NCI-H2227 treated with DMSO at 0.1 percent for 48 hours (cell line): ENCODE data around the gene SSBP3.
A peak's percentile ranks its signal among the peaks of the same experiment; 100 is the strongest.
"Not testable (repeated sequence)": the region's sequence is repeated elsewhere in the genome, so short reads cannot be mapped to it uniquely, and the experiment has no call there.

Experiments used
- DNase-seq: peaks from one replicate; lab custom pipeline; 2025; lab: John Stamatoyannopoulos, UW

SSBP3 gene

DNA sequence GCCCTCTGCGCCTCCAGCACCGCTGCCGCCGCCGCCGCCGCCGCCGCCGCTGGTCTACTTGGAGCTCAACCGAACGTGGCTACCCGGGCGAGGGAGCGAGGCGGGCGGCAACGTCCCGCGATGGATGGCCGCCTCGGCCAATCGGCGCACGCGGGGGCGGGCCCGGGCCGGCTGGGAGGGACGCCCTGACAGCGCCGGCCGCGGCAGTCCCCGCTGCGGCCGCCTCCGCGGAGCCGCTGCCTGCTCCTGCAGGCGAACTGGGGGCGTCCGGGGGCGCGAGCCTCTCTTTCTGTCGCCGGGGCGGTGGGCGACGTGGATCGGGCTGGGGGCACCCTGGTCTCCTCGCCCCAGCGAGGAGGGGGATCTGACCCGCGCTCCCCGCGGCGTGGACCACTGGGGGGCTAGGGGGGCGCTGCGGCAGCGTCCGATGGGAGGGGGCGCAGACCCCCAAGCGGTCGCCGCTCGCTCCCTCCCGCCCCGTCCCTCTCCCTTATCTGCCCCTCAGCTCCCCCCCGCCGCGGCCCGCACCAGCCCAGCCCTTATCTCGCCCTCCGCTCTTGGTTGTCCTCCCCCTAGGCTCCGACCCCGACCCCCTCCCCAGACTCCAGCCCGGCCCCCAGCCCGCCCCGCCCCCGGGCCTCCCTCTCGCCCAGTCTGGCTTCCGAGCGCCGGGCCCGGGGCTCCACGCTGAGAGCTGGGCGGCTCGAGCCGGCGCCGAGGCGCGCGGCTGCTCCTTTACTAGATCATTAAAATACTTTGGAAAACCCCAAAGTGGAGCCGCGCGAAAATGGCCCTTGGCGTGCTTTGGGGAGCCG, at the start of gene SSBP3:
TSS of gene SSBP3 (minus strand) at position 56 of the 815 bp plus-strand sequence.
- DNase-seq = peak; percentile 94

- DNase-seq = no peak
Observed at GRCh38 chr1:54453509-54453908, 47.3 kb upstream of the SSBP3 start.

- no peak for DNase-seq
Observed at GRCh38 chr1:54453022-54453421, 46.8 kb upstream of the SSBP3 start.

DNA sequence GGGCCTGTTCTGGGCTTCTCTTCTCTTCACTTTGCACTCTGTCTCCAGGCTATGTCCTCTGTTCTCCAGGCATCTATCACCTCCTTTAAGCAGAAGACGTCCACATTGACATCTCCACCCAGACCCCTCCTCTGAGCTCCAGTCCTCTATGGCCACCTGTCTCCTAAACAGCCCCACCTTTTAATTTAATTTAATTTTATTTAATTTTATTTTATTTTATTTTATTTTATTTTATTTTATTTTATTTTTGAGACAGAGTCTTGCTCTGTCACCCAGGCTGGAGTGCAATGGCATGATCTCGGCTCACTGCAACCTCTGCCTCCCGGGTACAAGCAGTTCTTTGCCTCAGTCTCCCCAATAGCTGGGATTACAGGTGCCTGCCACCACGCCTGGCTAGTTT, 43.2 kb upstream of the SSBP3 start:
- not testable (repeated sequence) for DNase-seq

GRCh38 chr1:54448801-54449200, 42.6 kb upstream of the SSBP3 start:
- DNase-seq = not testable (repeated sequence)

DNA sequence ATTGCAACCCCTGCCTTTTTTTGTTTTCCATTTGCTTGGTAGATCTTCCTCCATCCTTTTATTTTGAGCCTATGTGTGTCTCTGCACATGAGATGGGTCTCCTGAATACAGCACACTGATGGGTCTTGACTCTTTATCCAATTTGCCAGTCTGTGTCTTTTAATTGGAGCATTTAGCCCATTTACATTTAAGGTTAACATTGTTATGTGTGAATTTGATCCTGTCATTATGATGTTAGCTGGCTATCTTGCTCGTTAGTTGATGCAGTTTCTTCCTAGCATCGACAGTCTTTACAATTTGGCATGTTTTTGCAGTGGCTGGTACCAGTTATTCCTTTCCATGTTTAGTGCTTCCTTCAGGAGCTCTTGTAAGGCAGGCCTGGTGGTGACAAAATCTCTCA, 40.9 kb upstream of the SSBP3 start:
- DNase-seq = not testable (repeated sequence)

- no peak for DNase-seq
Observed at GRCh38 chr1:54442185-54442584, 36.0 kb upstream of the SSBP3 start.

DNA sequence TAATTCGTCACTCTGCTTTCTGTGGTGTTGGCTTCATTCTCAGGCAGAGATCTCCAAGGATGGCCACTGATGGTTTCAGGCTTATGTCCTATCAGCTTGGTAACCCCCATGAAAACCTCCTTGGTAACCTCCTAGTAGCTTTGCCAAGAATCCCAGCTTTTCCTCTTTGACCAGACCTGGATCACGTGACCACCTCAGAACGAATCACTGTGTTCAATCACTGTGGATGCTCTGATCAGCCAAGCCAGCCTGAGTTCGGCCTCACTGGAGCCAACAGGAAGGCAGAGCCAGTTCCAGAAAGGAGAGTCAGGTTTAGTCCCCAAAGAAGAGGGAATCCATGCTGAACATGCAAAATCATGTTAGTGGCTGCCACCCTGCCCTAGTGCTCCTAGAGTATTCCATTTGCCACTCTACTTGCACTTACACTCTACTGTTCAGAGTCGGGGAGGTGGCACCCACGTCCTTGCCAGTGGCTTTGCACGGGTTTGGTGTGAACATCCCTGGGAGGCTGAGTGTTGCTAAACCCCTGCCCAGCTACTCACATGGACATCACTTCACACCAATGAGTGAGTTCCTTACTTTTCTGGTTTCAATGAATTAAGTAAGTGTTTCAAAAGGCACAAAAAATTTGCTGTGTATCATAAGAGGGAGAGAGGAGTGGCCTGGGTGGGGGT, 33.5 kb upstream of the SSBP3 start:
- DNase-seq = no peak

DNA sequence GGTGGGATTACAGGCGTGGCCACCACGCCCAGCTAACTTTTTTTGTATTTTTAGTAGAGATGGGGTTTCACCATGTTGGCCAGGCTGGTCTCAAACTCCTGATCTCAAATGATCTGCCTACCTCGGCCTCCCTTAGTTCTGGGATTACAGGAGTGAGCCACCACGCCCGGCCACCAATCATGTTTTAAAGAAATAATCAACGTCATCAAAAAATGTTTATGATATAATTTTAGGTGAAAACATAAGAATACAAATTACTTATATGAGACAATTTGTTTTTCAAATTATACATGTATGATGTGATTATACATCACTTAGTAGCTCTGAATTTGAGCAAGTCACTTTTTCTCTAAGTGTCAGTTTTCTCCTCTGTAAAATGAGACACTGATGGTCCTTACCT, 31.6 kb upstream of the SSBP3 start:
- no peak for DNase-seq

GRCh38 chr1:54436826-54437225, 30.6 kb upstream of the SSBP3 start:
- DNase-seq = no peak

DNA sequence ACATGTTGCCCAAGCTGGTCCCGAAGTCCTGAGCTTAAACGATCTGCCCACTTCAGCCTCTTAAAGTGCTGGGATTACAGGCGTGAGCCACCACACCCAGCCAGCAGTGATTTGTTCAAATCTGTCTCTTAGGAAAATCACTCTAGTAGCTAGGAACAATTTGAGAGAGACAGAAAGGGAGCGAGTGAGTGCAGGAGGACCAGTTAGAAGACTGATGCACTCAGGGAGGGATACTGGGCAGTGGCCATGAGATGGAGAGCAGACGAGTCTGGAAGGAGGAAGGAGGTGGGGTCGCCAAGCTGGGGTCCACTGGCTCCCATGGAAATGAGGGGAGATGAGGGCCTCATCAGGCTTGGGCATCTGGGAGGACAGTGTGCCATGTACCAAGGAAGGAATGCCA, 23.6 kb upstream of the SSBP3 start:
- DNase-seq = no peak

DNA sequence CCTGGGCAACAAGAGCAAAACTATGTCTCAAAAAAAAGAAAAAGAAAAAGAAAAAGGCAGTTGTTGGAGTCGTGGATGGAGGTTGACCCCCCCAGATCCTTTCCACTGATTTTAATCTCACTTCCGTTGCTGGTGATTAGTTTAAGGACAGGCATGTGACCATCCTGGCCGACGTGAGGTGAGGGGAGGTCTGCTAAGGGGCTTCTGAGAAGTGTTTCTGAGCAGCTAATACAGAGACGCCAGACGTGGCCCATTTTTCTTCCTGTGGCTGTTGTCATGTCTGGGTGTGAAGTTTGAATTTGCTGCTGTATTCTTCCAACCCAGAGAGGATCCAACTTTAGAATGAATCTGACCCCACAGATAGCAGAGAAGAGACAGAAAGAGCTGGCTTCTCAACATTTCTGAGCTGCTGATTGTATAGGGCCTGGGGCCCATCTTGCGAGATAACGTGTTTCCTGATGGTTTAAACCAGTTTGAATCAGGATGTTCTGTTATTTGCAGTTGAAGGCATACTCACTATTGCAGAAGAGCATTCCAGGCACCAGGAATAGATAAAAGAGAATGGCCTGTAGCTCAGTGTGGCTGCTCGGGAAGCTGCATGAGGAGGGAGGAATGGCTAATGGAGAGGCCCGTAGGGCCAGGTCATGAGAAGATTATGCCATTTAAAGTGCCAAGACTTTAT, 22.8 kb upstream of the SSBP3 start:
- no peak for DNase-seq

- DNase-seq = no peak
Observed at GRCh38 chr1:54425152-54425584, 19.0 kb upstream of the SSBP3 start.

DNA sequence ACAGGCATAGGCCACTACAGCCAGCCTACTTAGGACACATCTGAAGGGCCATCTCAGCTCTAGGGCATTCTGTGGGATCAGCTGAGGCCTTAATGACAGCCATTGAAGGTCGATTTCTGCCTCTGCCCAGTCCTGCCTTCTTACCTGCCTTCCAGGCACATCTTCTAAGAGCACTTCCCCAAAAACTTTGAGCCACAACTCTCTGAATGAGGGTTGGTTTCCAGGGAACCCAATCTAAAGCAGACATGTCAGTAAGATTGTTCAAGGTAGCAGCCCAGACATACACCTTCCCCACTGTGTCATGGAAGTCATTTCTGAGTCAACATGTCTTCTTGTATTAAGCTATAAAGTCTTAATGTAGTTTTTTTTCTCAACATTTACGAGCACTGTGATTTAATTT, 18.2 kb upstream of the SSBP3 start:
- DNase-seq = no peak

- DNase-seq = no peak
Observed at GRCh38 chr1:54421101-54421504, 14.9 kb upstream of the SSBP3 start.

- DNase-seq = not testable (repeated sequence)
Observed at GRCh38 chr1:54418598-54418997, 12.4 kb upstream of the SSBP3 start.

DNA sequence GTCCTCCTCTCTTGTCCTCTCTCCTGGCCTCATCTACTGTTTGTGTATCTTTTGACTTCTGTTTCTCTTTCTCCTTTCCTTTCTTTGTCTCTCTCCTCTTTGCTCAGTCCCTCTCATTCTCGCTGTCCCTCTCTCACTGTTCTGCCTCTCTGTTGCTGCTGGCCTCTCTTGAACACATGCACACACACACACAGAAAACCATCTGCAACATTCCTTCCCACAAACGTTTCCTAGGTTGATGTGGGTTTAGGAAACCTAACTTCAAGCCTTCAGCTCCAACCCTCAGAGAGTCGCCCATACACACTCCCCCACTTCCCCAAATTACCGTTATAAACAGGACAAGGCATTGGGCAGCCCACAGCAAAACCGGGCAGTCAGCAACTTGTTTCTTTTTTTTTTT, 10.9 kb upstream of the SSBP3 start:
- no peak for DNase-seq

- DNase-seq = no peak
Observed at GRCh38 chr1:54416435-54416834, 10.2 kb upstream of the SSBP3 start.

- no peak for DNase-seq
Observed at GRCh38 chr1:54415991-54416390, 9.8 kb upstream of the SSBP3 start.

DNA sequence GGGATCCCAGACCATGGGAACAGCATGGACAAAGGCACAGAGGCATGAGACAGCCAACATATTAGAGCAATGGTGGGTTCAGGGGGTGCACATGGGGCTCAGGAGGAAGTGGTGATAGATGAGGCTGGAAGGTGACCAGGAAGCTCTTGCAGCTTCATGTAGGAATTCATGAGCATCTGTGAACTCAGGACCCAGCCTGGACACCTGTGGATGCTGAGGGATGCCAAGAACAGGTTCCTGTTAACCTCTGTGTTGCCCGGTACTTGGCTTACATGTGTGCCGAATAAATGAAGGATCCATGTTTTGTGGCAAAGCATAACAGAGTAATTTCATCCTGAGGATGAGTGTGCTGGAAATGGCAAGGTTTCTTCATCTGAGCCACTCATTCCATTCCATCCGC, 9.3 kb upstream of the SSBP3 start:
- no peak for DNase-seq

- no peak for DNase-seq
Observed at GRCh38 chr1:54413732-54414131, 7.5 kb upstream of the SSBP3 start.

- no peak for DNase-seq
Observed at GRCh38 chr1:54413295-54413694, 7.1 kb upstream of the SSBP3 start.

- DNase-seq = no peak
Observed at GRCh38 chr1:54410359-54410758, 4.2 kb upstream of the SSBP3 start.
